Measurements from ENCODE around the gene TSHZ1.

Gene TSHZ1

GRCh38 chr18:75219745-75220375 is 9.3 kb downstream of the TSHZ1 start:
- Histone ChIP-seq H3K9me2 (replicated peaks; ENCODE audit: low read depth, low read length) (no peaks in the 10 kb centered on the region), H3K27me3 (ENCODE audit: insufficient read depth, low read length, poor library complexity, severe bottlenecking) (no peaks in the 10 kb centered on the region), H3K4me3 (ENCODE audit: low read length, poor library complexity, severe bottlenecking) (no peak overlapping the region), H2AFZ (ENCODE audit: low read length) (no peak overlapping the region), H3K36me3 (ENCODE audit: insufficient read depth, low read length) (no peaks in the 10 kb centered on the region), H3K4me1 (ENCODE audit: insufficient read depth, low read length, poor library complexity, severe bottlenecking) (peaks cover 54% of the 10 kb centered on the region), H3K9me3 (ENCODE audit: insufficient read depth, low read depth, low read length) (no peaks in the 10 kb centered on the region), H3K4me2 (ENCODE audit: low read depth, low read length, poor library complexity, severe bottlenecking) (no peak overlapping the region), H3K9ac (ENCODE audit: low read depth, low read length, poor library complexity, severe bottlenecking) (no peak overlapping the region), H3F3A (ENCODE audit: low read depth) (no peaks in the 10 kb centered on the region), H3K79me2 (ENCODE audit: insufficient read depth, low read length) (peaks cover 98% of the 10 kb centered on the region), H4K20me1 (ENCODE audit: insufficient read depth, low read length, poor library complexity, severe bottlenecking) (peaks cover 17% of the 10 kb centered on the region)
- TF ChIP-seq EZH2phosphoT487 (IDR thresholded peaks at IDR 0.05; ENCODE audit: borderline replicate concordance), result no peak
- TF ChIP-seq, protein P1, sequence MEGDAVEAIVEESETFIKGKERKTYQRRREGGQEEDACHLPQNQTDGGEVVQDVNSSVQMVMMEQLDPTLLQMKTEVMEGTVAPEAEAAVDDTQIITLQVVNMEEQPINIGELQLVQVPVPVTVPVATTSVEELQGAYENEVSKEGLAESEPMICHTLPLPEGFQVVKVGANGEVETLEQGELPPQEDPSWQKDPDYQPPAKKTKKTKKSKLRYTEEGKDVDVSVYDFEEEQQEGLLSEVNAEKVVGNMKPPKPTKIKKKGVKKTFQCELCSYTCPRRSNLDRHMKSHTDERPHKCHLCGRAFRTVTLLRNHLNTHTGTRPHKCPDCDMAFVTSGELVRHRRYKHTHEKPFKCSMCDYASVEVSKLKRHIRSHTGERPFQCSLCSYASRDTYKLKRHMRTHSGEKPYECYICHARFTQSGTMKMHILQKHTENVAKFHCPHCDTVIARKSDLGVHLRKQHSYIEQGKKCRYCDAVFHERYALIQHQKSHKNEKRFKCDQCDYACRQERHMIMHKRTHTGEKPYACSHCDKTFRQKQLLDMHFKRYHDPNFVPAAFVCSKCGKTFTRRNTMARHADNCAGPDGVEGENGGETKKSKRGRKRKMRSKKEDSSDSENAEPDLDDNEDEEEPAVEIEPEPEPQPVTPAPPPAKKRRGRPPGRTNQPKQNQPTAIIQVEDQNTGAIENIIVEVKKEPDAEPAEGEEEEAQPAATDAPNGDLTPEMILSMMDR (conservative IDR thresholded peaks at IDR 0.05; ENCODE audit: low read length), result no peak

- Histone ChIP-seq H3K4me3 (ENCODE audit: low read length, poor library complexity, severe bottlenecking) (no peak overlapping the region), H4K20me1 (ENCODE audit: insufficient read depth, low read length, poor library complexity, severe bottlenecking) (peaks cover 17% of the 10 kb centered on the region), H3K79me2 (ENCODE audit: insufficient read depth, low read length) (peaks cover 98% of the 10 kb centered on the region), H3F3A (ENCODE audit: low read depth) (no peaks in the 10 kb centered on the region), H3K36me3 (ENCODE audit: insufficient read depth, low read length) (no peaks in the 10 kb centered on the region), H3K9me3 (ENCODE audit: insufficient read depth, low read depth, low read length) (no peaks in the 10 kb centered on the region), H3K27me3 (ENCODE audit: insufficient read depth, low read length, poor library complexity, severe bottlenecking) (no peaks in the 10 kb centered on the region), H3K9ac (ENCODE audit: low read depth, low read length, poor library complexity, severe bottlenecking) (no peak overlapping the region), H3K4me1 (ENCODE audit: insufficient read depth, low read length, poor library complexity, severe bottlenecking) (peaks cover 45% of the 10 kb centered on the region), H2AFZ (ENCODE audit: low read length) (no peak overlapping the region), H3K9me2 (replicated peaks; ENCODE audit: low read depth, low read length) (no peaks in the 10 kb centered on the region), H3K4me2 (ENCODE audit: low read depth, low read length, poor library complexity, severe bottlenecking) (no peak overlapping the region)
- no peak for TF ChIP-seq EZH2phosphoT487 (IDR thresholded peaks at IDR 0.05; ENCODE audit: borderline replicate concordance)
- TF ChIP-seq, protein P1 (conservative IDR thresholded peaks at IDR 0.05; ENCODE audit: low read length), result no peak
These were observed 10.2 kb downstream of the TSHZ1 start for GRCh38 chr18:75220551-75221355.

- no peaks in the 10 kb centered on the region for H3K9me3 ChIP-seq (ENCODE audit: insufficient read depth, low read depth, low read length)
- no peak overlapping the region for H3K9ac ChIP-seq (ENCODE audit: low read depth, low read length, poor library complexity, severe bottlenecking)
- no peak for TF ChIP-seq EZH2phosphoT487 (IDR thresholded peaks at IDR 0.05; ENCODE audit: borderline replicate concordance)
- TF ChIP-seq, protein P1 (conservative IDR thresholded peaks at IDR 0.05; ENCODE audit: low read length), result no peak
- no peaks in the 10 kb centered on the region for H3K27me3 ChIP-seq (ENCODE audit: insufficient read depth, low read length, poor library complexity, severe bottlenecking)
- H4K20me1 ChIP-seq (ENCODE audit: insufficient read depth, low read length, poor library complexity, severe bottlenecking), result peaks cover 17% of the 10 kb centered on the region
- no peaks in the 10 kb centered on the region for H3F3A ChIP-seq (ENCODE audit: low read depth)
- no peak overlapping the region for H3K4me2 ChIP-seq (ENCODE audit: low read depth, low read length, poor library complexity, severe bottlenecking)
- H3K9me2 ChIP-seq (replicated peaks; ENCODE audit: low read depth, low read length), result no peaks in the 10 kb centered on the region
- H3K4me3 ChIP-seq (ENCODE audit: low read length, poor library complexity, severe bottlenecking), result no peak overlapping the region
- peaks cover 38% of the 10 kb centered on the region for H3K4me1 ChIP-seq (ENCODE audit: insufficient read depth, low read length, poor library complexity, severe bottlenecking)
- no peak overlapping the region for H2AFZ ChIP-seq (ENCODE audit: low read length)
- no peaks in the 10 kb centered on the region for H3K36me3 ChIP-seq (ENCODE audit: insufficient read depth, low read length)
- H3K79me2 ChIP-seq (ENCODE audit: insufficient read depth, low read length), result peaks cover 98% of the 10 kb centered on the region
These were observed 10.8 kb downstream of the TSHZ1 start for GRCh38 chr18:75221397-75221796.
